Trophoblast cell (in vitro differentiated cells and primary cell): ENCODE results near the gene STARD10.
A peak's percentile ranks its signal among the peaks of the same experiment; 100 is the strongest.

Experiments used
- DNase-seq, 2 donors: peaks; one replicate each; pipeline ENCODE4 v3.0.0-alpha.2; 2016
- H2AFZ ChIP-seq: 2 replicates; pipeline ENCODE4 v1.6.1; 2013; ENCODE audit warnings: low read length, moderate library complexity, mild to moderate bottlenecking; ENCODE audit not compliant: insufficient read depth, poor library complexity
- H2AK5ac ChIP-seq: 2 replicates; pipeline ENCODE4 v1.6.1; 2013; ENCODE audit warnings: mild to moderate bottlenecking, low read length
- H2BK120ac ChIP-seq: 2 replicates; pipeline ENCODE4 v1.6.1; 2013; ENCODE audit warnings: low read length, mild to moderate bottlenecking, moderate library complexity; ENCODE audit not compliant: insufficient read depth, poor library complexity
- H2BK12ac ChIP-seq: 2 replicates; pipeline ENCODE4 v1.6.1; 2013; ENCODE audit warnings: mild to moderate bottlenecking, low read length, moderate library complexity
- H2BK5ac ChIP-seq: 2 replicates; pipeline ENCODE4 v1.6.1; 2013; ENCODE audit warnings: low read length, low read depth, moderate library complexity, mild to moderate bottlenecking; ENCODE audit not compliant: poor library complexity
- H3K14ac ChIP-seq: 2 replicates; pipeline ENCODE4 v1.6.1; 2013; ENCODE audit warnings: mild to moderate bottlenecking, low read length
- H3K18ac ChIP-seq: 2 replicates; pipeline ENCODE4 v1.6.1; 2013; ENCODE audit warnings: mild to moderate bottlenecking, low read length
- H3K23ac ChIP-seq: 2 replicates; pipeline ENCODE4 v1.6.1; 2013; ENCODE audit warnings: low read length
- H3K27ac ChIP-seq: 2 replicates; pipeline ENCODE4 v1.5.1; 2013; ENCODE audit warnings: low read depth, mild to moderate bottlenecking, inconsistent platforms, low read length, moderate library complexity
- H3K27me3 ChIP-seq: 2 replicates; pipeline ENCODE4 v1.6.1; 2013; ENCODE audit warnings: inconsistent platforms, mild to moderate bottlenecking, low read length, moderate library complexity; ENCODE audit not compliant: insufficient read depth
- H3K36me3 ChIP-seq, 2 experiments: 1 replicate in 1 of 2; 2 replicates in 1 of 2; pipeline ENCODE4 v1.6.1; 2013; ENCODE audit warnings: low read length in 2 of 2, mild to moderate bottlenecking in 2 of 2, moderate library complexity in 1 of 2; ENCODE audit not compliant: insufficient read depth in 2 of 2, control insufficient read depth in 1 of 2
- H3K4ac ChIP-seq: 2 replicates; pipeline ENCODE4 v1.6.1; 2013; ENCODE audit warnings: low read depth, mild to moderate bottlenecking, low read length, moderate library complexity
- H3K4me1 ChIP-seq, 2 experiments: 1 replicate in 1 of 2; 2 replicates in 1 of 2; pipeline ENCODE4 v1.6.1; 2013; ENCODE audit warnings: low read length in 2 of 2, mild to moderate bottlenecking in 2 of 2, moderate library complexity in 1 of 2; ENCODE audit not compliant: insufficient read depth in 2 of 2, control insufficient read depth in 1 of 2
- H3K4me2 ChIP-seq: 2 replicates; pipeline ENCODE4 v1.6.1; 2013; ENCODE audit warnings: inconsistent platforms, mild to moderate bottlenecking, low read length, moderate library complexity
- H3K4me3 ChIP-seq: 2 replicates; pipeline ENCODE4 v1.5.1; 2013; ENCODE audit warnings: mild to moderate bottlenecking, low read depth, low read length, inconsistent platforms
- H3K79me1 ChIP-seq: one replicate; pipeline ENCODE4 v1.6.1; 2013; ENCODE audit warnings: low read length
- H3K79me2 ChIP-seq: 2 replicates; pipeline ENCODE4 v1.6.1; 2013; ENCODE audit warnings: low read length, mild to moderate bottlenecking; ENCODE audit not compliant: control insufficient read depth, insufficient read depth, poor library complexity
- H3K9ac ChIP-seq: 2 replicates; pipeline ENCODE4 v1.6.1; 2013; ENCODE audit warnings: mild to moderate bottlenecking, low read length
- H3K9me3 ChIP-seq: 2 replicates; pipeline ENCODE4 v1.6.1; 2013; ENCODE audit warnings: low read depth, mild to moderate bottlenecking, control low read depth, inconsistent platforms, low read length; ENCODE audit not compliant: insufficient read depth
- H4K12ac ChIP-seq: 2 replicates; pipeline ENCODE4 v1.6.1; 2013; ENCODE audit warnings: low read depth, mild to moderate bottlenecking, low read length, moderate library complexity
- H4K8ac ChIP-seq: 2 replicates; pipeline ENCODE4 v1.6.1; 2013; ENCODE audit warnings: low read depth, mild to moderate bottlenecking, low read length, moderate library complexity
- H4K91ac ChIP-seq: one replicate; pipeline ENCODE4 v1.6.1; 2013; ENCODE audit warnings: low read depth, mild to moderate bottlenecking, low read length, moderate library complexity
- WGBS: extraction: QIAGEN DNeasy Blood & Tissue Kit; methylation state at CpG from one replicate; pipeline ENCODE4 v1.1.7; 2013; ENCODE audit warnings: missing lambda C conversion rate; ENCODE audit not compliant: insufficient read length, insufficient coverage; ENCODE audit errors: extremely low coverage; 5-methylcytosine and 5-hydroxymethylcytosine counted together

STARD10 gene

DNA sequence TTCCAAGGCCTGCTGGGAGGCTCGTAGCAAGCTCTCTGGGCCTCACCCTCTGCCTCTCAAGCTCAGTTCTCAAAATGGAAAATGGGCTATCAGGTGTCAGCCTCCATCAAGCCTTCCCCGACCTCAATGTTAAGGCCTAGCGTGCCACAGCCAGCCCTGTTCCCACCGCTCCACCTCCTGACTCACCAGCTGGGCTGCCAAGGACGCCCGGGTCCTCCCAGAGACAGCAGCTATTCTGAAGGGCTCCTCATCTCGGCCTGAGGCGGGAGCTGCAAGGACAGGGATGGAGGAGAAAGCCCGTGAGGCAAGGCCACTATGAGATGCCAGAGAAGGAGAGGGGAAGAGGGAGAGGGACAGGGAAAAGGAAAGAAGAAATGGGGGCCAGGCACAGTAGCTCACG, 61.5 kb downstream of the STARD10 start:
- Histone ChIP-seq H2AFZ (peak overlapping the region; percentile 10), H2BK120ac (no peak overlapping the region), H3K4ac (no peak overlapping the region), H3K14ac (no peak overlapping the region), H3K36me3 (no peaks in the 10 kb centered on the region), H3K4me2 (no peak overlapping the region), H3K27me3 (peaks cover 4% of the 10 kb centered on the region), H2AK5ac (no peak overlapping the region), H2BK5ac (no peak overlapping the region), H3K4me3 (no peak overlapping the region), H3K79me1 (peaks cover 6% of the 10 kb centered on the region), H4K91ac (no peak overlapping the region), H4K12ac (no peak overlapping the region), H3K27ac (no peak overlapping the region), H3K9me3 (peaks cover 1% of the 10 kb centered on the region), H4K8ac (no peak overlapping the region), H3K23ac (no peak overlapping the region), H2BK12ac (no peak overlapping the region), H3K4me1 (peaks cover 11 to 13% of the 10 kb centered on the region in 2 experiments), H3K9ac (no peak overlapping the region), H3K79me2 (no peaks in the 10 kb centered on the region), H3K18ac (no peak overlapping the region)
- no CpG with 5 or more reads among the region's 10 CpGs for WGBS
- DNase-seq = no peak

DNA sequence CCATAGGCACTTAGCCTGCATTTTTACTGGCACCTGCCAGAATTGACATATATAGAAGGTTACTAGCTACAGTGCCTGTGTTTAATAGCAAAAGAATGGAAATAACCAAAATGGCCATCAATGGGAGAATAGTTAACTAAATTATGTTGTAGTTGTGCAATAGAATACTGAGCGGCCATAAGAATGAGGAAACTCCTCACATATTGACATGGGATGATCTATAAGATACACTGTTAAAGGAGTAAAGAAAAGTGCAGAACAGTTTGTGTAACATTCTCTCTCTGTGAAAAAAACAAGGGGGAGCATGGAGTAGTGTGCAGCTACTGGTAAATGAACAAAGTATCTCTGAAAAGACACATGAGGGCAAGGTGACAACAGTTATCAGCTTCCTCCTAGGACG, 63.1 kb downstream of the STARD10 start:
- no peak overlapping the region for H3K4me2 ChIP-seq
- no peak overlapping the region for H2AFZ ChIP-seq
- DNase-seq = no peak
- H4K91ac ChIP-seq = no peak overlapping the region
- H3K27ac ChIP-seq = no peak overlapping the region
- no peak overlapping the region for H2AK5ac ChIP-seq
- no peak overlapping the region for H2BK120ac ChIP-seq
- H2BK12ac ChIP-seq = no peak overlapping the region
- WGBS = no CpG with 5 or more reads among the region's 2 CpGs
- H3K36me3 ChIP-seq = no peaks in the 10 kb centered on the region
- no peaks in the 10 kb centered on the region for H3K79me2 ChIP-seq
- no peak overlapping the region for H3K4ac ChIP-seq
- H3K4me3 ChIP-seq = no peak overlapping the region
- no peaks in the 10 kb centered on the region for H3K4me1 ChIP-seq
- no peak overlapping the region for H3K23ac ChIP-seq
- H3K14ac ChIP-seq = no peak overlapping the region
- no peak overlapping the region for H4K8ac ChIP-seq
- no peak overlapping the region for H3K9ac ChIP-seq
- H3K18ac ChIP-seq = no peak overlapping the region
- peaks cover 4% of the 10 kb centered on the region for H3K27me3 ChIP-seq
- no peak overlapping the region for H4K12ac ChIP-seq
- peaks cover 1% of the 10 kb centered on the region for H3K9me3 ChIP-seq
- H2BK5ac ChIP-seq = no peak overlapping the region
- H3K79me1 ChIP-seq = no peaks in the 10 kb centered on the region

DNA sequence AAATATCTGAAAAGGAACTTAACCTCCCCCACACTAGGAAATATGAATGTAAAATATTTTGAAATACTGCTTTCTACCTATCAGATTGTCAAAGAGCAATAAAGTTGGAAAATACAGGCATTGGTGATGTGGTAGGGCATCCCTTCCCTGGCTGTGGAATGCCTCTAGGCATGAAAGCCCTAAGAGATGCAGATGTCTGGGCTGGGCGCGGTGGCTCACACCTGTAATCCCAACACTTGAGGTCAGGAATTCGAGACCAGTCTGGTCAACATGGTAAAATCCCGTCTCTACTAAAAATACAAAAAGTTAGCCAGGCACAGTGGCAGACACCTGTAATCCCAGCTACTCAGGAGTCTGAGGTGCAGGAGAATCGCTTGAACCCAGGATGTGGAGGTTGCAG, 63.6 kb downstream of the STARD10 start:
- Histone ChIP-seq H3K18ac (no peak overlapping the region), H3K4ac (no peak overlapping the region), H2BK12ac (no peak overlapping the region), H3K27me3 (peaks cover 4% of the 10 kb centered on the region), H2BK5ac (no peak overlapping the region), H3K4me3 (no peak overlapping the region), H3K36me3 (no peaks in the 10 kb centered on the region), H4K91ac (no peak overlapping the region), H3K14ac (no peak overlapping the region), H3K4me2 (no peak overlapping the region), H3K79me1 (no peaks in the 10 kb centered on the region), H3K4me1 (no peaks in the 10 kb centered on the region), H4K12ac (no peak overlapping the region), H3K9me3 (peaks cover 1% of the 10 kb centered on the region), H3K79me2 (no peaks in the 10 kb centered on the region), H3K9ac (no peak overlapping the region), H3K23ac (no peak overlapping the region), H2BK120ac (no peak overlapping the region), H2AK5ac (no peak overlapping the region), H2AFZ (no peak overlapping the region), H3K27ac (no peak overlapping the region), H4K8ac (no peak overlapping the region)
- no peak for DNase-seq
- WGBS = no CpG with 5 or more reads among the region's 5 CpGs

DNA sequence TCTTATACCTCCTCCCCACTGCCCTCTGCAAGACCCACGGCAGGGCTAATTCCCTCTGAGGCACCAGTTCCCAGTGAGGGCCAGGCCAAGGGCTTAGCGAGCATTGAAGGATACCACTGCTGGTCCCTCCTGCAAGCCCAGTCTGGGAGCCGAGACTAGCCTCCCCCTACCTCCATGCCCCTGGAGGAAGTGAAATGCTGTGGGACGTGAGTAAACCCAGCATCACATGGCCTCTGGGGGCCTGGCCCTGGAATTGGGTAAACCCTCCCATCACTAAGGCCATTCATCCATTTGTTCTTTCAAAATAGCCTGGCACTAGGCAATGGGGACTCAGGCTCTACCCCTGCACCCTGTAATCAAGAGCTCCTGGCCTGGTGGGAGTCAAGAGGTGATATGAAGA, 66.3 kb downstream of the STARD10 start:
- no peak for DNase-seq
- Histone ChIP-seq H3K79me1 (peaks cover 2% of the 10 kb centered on the region), H3K23ac (no peak overlapping the region), H2BK12ac (no peak overlapping the region), H2BK120ac (no peak overlapping the region), H3K14ac (no peak overlapping the region), H3K36me3 (no peaks in the 10 kb centered on the region), H3K27ac (no peak overlapping the region), H3K9ac (no peak overlapping the region), H4K91ac (no peak overlapping the region), H4K8ac (no peak overlapping the region), H2AFZ (no peak overlapping the region), H3K9me3 (peaks cover 1% of the 10 kb centered on the region), H3K79me2 (no peaks in the 10 kb centered on the region), H3K27me3 (peaks cover 4% of the 10 kb centered on the region), H3K4ac (no peak overlapping the region), H2AK5ac (no peak overlapping the region), H3K18ac (no peak overlapping the region), H4K12ac (no peak overlapping the region), H2BK5ac (no peak overlapping the region), H3K4me3 (no peak overlapping the region), H3K4me1 (peaks cover 3% of the 10 kb centered on the region in 2 experiments), H3K4me2 (no peak overlapping the region)
- no CpG with 5 or more reads among the region's 4 CpGs for WGBS
